Measurements from ENCODE around the gene PIK3CB.
"Not testable (repeated sequence)": the region's sequence is repeated elsewhere in the genome, so short reads cannot be mapped to it uniquely, and the experiment has no call there.

Gene PIK3CB

GRCh38 chr3:138802223-138802622, 32.5 kb downstream of the PIK3CB start:
- not testable (repeated sequence) for DNase-seq

DNA sequence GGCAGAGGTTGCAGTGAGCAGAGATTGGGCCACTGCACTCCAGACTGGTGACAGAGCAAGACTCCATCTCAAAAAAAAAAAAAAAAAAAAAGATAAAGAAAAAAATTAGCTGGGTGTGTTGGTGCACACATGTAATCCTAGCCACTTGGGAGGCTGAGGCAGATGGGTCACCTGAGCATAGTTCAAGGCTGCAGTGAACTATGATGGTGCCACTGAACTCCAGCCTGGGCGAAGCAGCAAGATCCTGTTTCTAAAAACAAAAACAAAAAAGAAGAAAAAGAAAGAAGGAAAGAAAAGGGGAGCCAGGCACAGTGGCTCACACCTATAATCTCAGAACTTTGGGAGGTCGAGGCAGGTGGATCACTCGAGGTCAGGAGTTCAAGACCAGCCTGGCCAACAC, 32.9 kb downstream of the PIK3CB start:
- DNase-seq, result no peak

DNA sequence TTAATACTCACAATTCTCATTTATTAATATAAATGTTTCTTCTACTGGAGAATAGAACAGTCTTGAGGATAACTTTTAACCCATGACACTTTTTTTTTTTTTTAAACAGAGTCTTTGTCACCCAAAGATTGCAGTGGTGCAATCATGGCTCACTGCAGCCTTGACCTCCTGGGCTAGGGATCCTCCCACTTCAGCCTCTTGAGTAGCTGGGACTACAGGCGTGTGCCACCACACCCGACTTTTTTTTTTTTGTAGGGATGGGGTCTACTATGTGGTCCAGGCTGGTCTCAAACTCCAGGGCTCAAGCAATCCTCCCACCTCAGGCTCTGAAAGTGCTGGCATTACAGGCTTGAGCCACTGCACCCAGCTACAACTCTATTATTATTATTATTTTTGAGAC, 34.5 kb downstream of the PIK3CB start:
- no peak for DNase-seq

DNA sequence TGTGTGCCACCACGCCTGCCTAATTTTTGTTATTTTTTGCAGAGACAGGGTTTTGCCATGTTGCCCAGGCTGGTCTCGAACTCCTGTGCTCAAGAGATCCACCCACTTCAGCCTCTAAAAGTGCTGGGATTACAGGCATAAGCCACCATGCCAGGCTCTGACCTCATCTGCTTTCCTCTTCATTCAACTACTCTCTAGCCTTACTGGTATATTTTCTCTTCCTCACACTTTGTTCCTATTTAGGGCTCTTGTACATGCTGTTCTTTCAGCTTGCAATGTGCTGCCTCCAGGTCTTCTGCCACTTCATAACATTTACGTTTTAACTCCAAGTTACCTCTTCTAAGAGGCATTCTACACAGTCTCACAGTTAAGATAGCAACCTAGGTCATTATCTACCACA, 34.9 kb downstream of the PIK3CB start:
- no peak for DNase-seq

DNA sequence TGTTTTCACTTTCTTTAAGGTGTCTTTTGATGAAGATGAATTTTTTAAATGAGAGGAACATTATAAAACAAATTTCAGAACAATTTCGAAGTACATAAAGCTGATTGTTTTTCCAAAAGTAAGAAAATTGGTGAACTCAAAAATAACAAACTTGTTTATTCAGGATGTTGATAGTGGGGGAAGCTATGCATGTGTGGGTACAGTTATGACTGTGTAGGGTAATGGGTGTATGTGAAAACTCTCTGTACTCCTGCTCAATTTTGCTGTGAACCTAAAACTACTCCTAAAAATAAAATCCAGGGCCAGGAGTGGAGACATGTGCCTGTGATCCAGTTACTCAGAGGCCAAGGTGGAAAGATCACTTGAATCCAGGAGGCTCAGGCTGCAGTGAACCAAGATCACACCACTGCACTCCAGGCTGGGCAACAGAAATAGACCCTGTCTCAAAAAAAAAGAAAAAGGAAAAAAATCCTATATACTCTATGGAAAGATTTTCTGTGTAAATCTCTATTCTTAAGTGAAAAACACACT, 37.2 kb downstream of the PIK3CB start:
- DNase-seq, result no peak

DNA sequence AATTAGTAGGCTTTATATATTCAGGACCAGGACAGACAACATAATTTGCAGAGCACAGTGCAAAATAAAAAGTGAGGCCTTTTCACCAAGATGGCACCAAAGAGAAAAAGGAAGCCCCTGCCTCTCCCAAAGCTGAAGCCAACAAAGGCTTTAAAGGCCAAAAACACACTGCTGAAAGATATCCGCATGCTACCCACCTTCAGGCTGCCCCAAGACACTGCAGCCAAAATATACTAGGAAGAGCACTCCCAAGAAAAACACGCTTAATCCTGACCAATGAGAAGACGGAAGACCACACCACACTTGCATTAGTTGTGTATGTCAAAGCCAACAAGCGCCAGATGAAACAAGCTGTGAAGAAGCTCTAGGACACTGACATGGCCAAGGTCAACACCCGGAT, 38.0 kb downstream of the PIK3CB start:
- no peak for DNase-seq

GRCh38 chr3:138786788-138787271, 47.9 kb downstream of the PIK3CB start:
- no peak for DNase-seq

- DNase-seq, result no peak
Measured at GRCh38 chr3:138785951-138786350, 48.8 kb downstream of the PIK3CB start.

DNA sequence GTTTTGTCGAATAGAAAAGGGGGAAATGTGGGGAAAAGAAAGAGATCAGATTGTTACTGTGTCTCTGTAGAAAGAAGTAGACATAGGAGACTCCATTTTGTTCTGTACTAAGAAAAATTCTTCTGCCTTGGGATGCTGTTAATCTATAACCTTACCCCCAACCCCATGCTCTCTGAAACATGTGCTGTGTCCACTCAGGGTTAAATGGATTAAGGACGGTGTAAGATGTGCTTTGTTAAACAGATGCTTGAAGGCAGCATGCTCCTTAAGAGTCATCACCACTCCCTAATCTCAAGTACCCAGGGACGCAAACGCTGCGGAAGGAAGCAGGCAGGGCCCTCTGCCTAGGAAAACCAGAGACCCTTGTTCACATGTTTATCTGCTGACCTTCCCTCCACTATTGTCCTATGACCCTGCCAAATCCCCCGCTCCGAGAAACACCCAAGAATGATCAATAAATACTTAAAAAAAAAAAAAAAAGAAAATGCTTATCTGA, 49.3 kb downstream of the PIK3CB start:
- DNase-seq, result not testable (repeated sequence)

- no peak for DNase-seq
Measured at GRCh38 chr3:138782755-138783154, 52.0 kb downstream of the PIK3CB start.

DNA sequence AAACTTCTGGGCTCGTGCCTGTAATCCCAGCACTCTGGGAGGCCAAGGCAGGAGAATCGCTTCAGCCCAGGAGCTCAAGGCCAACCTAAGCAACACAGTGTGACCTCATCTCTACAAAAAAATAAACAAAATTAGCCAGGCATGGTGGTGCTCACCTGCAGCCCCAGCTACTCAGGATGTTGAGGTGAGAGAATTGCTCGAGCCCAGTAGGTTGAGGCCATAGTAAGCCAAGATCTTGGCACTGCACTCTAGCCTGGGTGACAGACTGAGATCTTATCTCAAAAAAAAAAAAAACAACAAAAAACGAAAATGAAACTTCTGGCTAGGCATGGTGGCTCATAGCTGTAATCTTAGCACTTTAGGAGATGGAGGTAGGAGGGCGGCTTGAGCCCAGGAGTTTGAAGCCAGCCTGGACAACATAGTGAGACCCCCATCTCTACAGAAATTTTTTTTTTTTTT, 53.7 kb downstream of the PIK3CB start:
- DNase-seq, result peak; percentile 2

DNA sequence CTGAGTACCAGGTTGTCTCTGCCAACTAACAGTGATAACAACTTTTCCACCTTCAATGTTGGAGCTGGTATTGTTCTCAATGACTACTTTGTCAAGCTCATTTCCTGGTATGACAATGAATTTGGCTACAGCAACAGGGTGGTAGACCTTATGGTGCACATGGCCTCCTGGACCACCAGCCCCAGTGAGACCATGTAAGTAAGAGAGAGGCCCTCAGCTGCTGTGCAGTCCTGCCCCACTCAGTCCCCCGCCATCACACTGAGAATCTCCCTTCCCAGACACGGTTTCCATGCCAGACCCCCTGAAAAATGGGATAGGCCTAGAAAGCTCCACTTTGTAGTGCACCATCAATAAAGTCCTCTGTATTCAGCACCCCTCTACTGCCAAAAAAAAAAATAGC, 56.1 kb downstream of the PIK3CB start:
- no peak for DNase-seq

DNA sequence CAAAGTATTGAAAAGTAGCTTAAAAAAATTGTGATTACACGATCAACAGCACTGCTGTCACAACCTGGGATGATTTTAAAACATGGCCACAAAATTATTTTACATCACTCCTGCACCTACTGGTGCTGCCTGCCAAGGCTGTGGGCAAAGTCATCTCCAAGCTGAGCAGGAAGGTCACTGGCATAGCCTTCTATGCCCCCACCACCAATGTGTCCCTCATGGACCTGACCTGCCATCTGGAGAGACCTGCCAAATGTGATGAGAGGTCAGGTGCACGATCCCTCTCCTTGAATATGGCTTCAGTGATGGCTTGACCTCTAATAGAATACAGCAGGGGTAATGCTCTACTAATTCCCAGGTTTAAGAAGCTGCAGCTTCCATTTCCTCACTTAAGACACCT, 57.8 kb downstream of the PIK3CB start:
- DNase-seq, result no peak

GRCh38 chr3:138775254-138775595, 59.5 kb downstream of the PIK3CB start:
- no peak for DNase-seq

- no peak for DNase-seq
Measured at GRCh38 chr3:138774529-138775253, 60.0 kb downstream of the PIK3CB start.

DNA sequence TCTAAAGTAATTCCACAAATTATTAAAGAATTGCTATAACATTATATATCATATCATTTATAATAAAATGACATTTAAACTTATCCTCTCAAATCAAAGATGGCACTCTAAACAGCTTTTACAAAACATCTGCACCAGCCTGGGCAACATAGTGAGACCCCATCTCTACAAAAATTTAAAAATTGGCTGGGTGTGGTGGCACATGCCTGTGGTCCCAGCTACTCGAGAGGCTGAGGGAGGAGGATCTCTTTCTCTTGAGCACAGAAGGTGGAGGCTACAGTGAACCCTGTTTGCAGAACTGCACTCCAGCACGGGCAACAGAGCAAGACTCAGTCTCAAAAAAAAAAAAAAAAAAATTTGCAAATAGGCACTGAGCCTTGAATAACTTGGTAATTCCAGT, 63.1 kb downstream of the PIK3CB start:
- DNase-seq, result no peak

- no peak for DNase-seq
Measured at GRCh38 chr3:138769616-138770015, 65.1 kb downstream of the PIK3CB start.

DNA sequence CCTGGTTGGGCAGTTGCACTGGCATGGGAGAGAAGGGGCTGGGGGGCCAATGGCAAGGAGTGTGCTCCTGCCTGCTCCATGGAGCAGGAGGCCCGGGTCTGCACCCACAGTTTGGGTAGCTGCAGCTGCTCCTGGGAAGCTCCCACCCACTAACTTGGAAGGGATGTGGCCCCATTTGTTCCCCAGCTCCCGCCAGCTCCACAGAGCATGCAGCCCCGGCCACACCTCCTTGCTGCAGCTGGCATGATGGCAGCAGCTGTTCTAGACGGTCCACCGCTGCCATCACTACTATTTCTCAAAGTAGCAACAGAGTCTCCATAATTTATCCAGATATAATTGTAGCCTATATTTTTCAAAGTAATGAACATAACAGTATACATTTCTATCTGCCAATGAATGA, 65.8 kb downstream of the PIK3CB start:
- DNase-seq, result no peak

DNA sequence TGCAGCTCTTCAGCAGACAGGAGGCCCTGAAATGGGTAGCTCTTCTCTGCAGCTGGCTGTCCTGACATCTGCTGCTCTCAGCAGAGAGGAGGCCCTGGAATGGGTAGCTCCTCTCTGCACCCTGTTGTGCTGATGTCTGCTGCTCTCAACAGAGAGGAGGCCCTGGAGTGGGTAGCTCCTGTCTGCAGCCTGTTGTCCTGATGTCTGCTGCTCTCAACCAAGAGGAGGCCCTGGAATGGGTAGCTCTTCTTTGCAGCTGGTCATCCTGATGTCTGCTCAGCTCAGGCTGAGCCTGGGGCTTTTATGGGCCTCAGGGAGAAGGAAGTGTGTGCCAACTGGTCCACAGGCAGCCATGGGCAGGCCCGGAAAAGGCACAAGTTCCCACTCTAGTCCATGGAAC, 66.6 kb downstream of the PIK3CB start:
- DNase-seq, result no peak

- no peak for DNase-seq
Measured at GRCh38 chr3:138767498-138768104, 67.1 kb downstream of the PIK3CB start.

- no peak for DNase-seq
Measured at GRCh38 chr3:138761002-138761401, 73.7 kb downstream of the PIK3CB start.

DNA sequence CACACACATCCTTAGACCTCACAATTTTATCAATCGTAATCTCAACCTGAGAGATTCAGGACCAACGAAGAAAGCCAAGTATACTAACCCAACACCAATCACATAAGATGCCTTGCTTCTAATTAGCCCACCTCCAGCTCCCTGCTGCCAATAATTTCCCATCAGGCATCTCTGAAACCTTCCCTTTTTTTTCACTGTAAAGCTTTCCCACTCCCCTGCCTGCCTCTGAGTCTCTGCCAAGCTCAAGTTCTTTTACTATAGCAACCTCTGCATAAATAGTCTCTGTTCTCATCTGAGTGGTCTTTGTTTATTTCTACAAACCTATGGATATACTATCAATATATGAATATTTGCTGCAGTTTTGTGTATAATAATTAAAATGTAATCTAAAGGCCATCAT, 86.5 kb downstream of the PIK3CB start:
- DNase-seq, result no peak

DNA sequence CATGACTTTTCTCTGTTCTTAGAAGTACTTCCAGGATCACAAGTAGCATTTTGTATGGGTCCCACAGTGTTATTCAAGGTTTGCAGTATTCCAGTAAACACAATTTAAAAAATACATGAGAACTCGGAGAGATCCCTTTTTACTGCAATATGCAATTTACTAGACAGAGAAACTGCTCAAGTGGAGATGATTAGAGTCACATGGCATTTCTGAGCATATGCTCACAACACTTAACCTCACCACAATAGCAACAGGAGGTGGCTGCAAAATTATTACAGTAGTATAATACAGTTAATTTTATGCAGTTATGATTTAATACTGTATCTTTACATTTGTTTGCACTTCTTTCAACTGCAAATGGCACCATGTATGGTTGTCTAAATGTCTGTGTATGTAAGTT, 87.5 kb downstream of the PIK3CB start:
- DNase-seq, result no peak

DNA sequence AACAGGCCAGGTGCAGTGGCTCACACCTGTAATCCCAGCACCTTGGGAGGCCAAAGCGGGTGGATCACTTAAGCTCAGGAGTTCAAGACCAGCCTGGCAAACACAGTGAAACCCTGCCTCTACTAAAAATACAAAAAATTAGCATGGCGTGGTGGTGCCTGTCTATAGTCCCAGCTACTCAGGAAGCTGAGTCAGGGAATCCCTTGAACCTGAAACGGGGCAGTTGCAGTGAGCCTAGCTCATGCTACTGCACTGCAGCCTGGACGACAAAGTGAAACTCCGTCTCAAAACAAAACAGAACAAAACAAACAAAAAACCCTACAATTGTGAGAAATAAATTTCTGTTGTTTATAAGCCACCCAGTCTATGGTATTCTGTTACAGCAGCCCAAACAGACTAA, 94.7 kb downstream of the PIK3CB start:
- no peak for DNase-seq
